A673 (cell line): ENCODE results near the gene ADAMTSL2. TPM values are rescaled to one million over a fixed set of nuclear protein-coding genes. Genes with fewer than 3 reads are reported as not detected.

Experiments used
- BruUV-seq: library from RNA; stranded (reverse); fragments of 400-500 nt; replicated peaks from 2 replicates; lab custom pipeline; 2021; lab: Mats Ljungman, UMichigan
- CTCF ChIA-PET: fragments of 300-600 bp; sonication (Branson Sonifier 250); formaldehyde crosslinking; loops from one replicate; lab custom pipeline; 2022; ENCODE audit warnings: antibody characterized with exemption; lab: Charles Lee
- POLR2A ChIA-PET: fragments of 300-600 bp; sonication (Branson Sonifier 250); formaldehyde crosslinking; loops from one replicate; lab custom pipeline; 2022; ENCODE audit warnings: antibody characterized with exemption; ENCODE audit not compliant: low non-redundant PET; lab: Charles Lee
- DNase-seq: peaks from one replicate; pipeline ENCODE4 v3.0.0-alpha.2; 2015; ENCODE audit warnings: low spot score
- H3K27ac ChIP-seq: fragments of 200-600 bp; sonication (generic); 2 replicates; pipeline ENCODE4 v1.5.1; 2016; ENCODE audit warnings: mixed run types, low read depth, mild to moderate bottlenecking, mixed read lengths, antibody characterized with exemption, low read length; ENCODE audit not compliant: poor library complexity, severe bottlenecking
- H3K27me3 ChIP-seq: fragments of 200-600 bp; sonication (generic); replicated peaks from 2 replicates; pipeline ENCODE4 v1.6.1; 2017; ENCODE audit warnings: mixed run types, low read depth, mild to moderate bottlenecking, mixed read lengths, antibody characterized with exemption, low read length; ENCODE audit not compliant: insufficient read depth, poor library complexity
- H3K36me3 ChIP-seq: fragments of 200-600 bp; sonication (generic); 2 replicates; pipeline ENCODE4 v1.6.1; 2016; ENCODE audit warnings: mixed run types, mild to moderate bottlenecking, mixed read lengths, antibody characterized with exemption, low read length; ENCODE audit not compliant: insufficient read depth, poor library complexity, severe bottlenecking
- H3K4me1 ChIP-seq: fragments of 200-600 bp; sonication (generic); 2 replicates; pipeline ENCODE4 v1.6.1; 2017; ENCODE audit warnings: mixed run types, mild to moderate bottlenecking, mixed read lengths, antibody characterized with exemption, low read length; ENCODE audit not compliant: insufficient read depth, poor library complexity, severe bottlenecking
- H3K4me3 ChIP-seq: fragments of 200-600 bp; sonication (generic); 2 replicates; pipeline ENCODE4 v1.5.1; 2016; ENCODE audit warnings: low read depth, mixed run types, mild to moderate bottlenecking, mixed read lengths, low read length; ENCODE audit not compliant: poor library complexity, severe bottlenecking
- H3K9me3 ChIP-seq: fragments of 200-600 bp; sonication (generic); 2 replicates; pipeline ENCODE4 v1.6.1; 2016; ENCODE audit warnings: mixed run types, low read depth, mild to moderate bottlenecking, mixed read lengths, antibody characterized with exemption, low read length; ENCODE audit not compliant: poor library complexity, severe bottlenecking
- CTCF ChIP-seq: fragments of 300-800, 200-600 bp; sonication (generic); conservative IDR thresholded peaks from 2 replicates; pipeline ENCODE4 v1.5.1; 2017; ENCODE audit warnings: low read depth, mild to moderate bottlenecking, antibody characterized with exemption, low read length, moderate library complexity, mixed read lengths
- EZH2 ChIP-seq: fragments of 200-600 bp; sonication (generic); IDR thresholded peaks from 2 replicates; pipeline ENCODE4 v1.6.1; 2017; ENCODE audit warnings: borderline replicate concordance, low read depth, mild to moderate bottlenecking, mixed read lengths, antibody characterized with exemption, low read length; ENCODE audit not compliant: poor library complexity, severe bottlenecking
- intact Hi-C: fragments of 100-400 bp; cut with micrococcal nuclease; formaldehyde crosslinking; loops from one replicate; pipeline ENCODE4 v1.10.0; 2022; ENCODE audit not compliant: unreplicated experiment
- total RNA-seq: library from RNA; stranded (reverse); gene quantifications from 2 replicates; pipeline ENCODE4 v1.2.3, GENCODE V29; 2021

Gene ADAMTSL2
- total RNA-seq, 1 experiment from 2014 or later = 0.06 TPM

- H3K4me1 ChIP-seq = peaks cover 18% of the 10 kb centered on the region
- POLR2A ChIA-PET = no interaction called here
- TF ChIP-seq EZH2 = no peak
- peak; percentile 74 for TF ChIP-seq CTCF
- H3K27ac ChIP-seq = no peak overlapping the region
- no peaks in the 10 kb centered on the region for H3K36me3 ChIP-seq
- CTCF ChIA-PET = no interaction called here
- no TSS peak for BruUV-seq
- DNase-seq = no peak
- no peaks in the 10 kb centered on the region for H3K27me3 ChIP-seq
- intact Hi-C loops = no loop called here
- H3K4me3 ChIP-seq = no peak overlapping the region
- H3K9me3 ChIP-seq = peaks cover 5% of the 10 kb centered on the region
Measured at GRCh38 chr9:133589454-133590227, 55.1 kb downstream of the ADAMTSL2 start.

DNA sequence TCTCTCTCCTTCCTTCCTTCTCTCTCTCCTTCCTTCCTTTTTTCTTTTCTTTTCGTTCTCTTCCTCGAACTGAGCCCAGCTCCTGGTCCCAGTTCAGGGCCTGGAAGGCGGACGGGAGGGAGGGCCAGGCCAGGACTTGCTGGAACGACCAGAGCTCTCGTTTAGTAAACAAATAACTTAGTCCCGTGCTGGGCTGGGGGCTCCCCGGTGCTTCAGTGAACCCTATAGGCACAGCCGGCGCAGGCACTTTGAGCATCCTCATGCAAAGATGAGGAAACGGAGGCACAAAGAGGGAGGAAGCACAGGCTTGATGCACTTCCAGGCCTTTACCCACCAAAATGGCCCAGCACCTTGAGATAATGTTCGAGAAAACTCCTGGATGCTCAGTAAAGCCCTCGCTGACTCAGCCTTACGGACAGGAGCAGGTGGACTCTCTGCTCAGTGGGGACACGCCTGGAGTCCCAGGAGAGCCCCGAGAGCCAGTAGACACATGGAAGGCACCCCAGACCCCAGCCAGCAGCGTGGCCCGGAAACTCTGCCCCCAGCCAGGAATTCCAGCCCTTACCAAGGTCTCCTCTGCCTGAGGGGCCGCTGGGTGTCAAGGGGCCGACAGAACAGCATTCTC, 55.8 kb downstream of the ADAMTSL2 start:
- no peak overlapping the region for H3K4me3 ChIP-seq
- TF ChIP-seq EZH2 (no peak), CTCF (no peak)
- POLR2A ChIA-PET = no interaction called here
- no peaks in the 10 kb centered on the region for H3K27me3 ChIP-seq
- peaks cover 11% of the 10 kb centered on the region for H3K4me1 ChIP-seq
- H3K27ac ChIP-seq = no peak overlapping the region
- peaks cover 5% of the 10 kb centered on the region for H3K9me3 ChIP-seq
- BruUV-seq = no TSS peak
- CTCF ChIA-PET = no interaction called here
- no peak for DNase-seq
- intact Hi-C loops = no loop called here
- H3K36me3 ChIP-seq = no peaks in the 10 kb centered on the region

DNA sequence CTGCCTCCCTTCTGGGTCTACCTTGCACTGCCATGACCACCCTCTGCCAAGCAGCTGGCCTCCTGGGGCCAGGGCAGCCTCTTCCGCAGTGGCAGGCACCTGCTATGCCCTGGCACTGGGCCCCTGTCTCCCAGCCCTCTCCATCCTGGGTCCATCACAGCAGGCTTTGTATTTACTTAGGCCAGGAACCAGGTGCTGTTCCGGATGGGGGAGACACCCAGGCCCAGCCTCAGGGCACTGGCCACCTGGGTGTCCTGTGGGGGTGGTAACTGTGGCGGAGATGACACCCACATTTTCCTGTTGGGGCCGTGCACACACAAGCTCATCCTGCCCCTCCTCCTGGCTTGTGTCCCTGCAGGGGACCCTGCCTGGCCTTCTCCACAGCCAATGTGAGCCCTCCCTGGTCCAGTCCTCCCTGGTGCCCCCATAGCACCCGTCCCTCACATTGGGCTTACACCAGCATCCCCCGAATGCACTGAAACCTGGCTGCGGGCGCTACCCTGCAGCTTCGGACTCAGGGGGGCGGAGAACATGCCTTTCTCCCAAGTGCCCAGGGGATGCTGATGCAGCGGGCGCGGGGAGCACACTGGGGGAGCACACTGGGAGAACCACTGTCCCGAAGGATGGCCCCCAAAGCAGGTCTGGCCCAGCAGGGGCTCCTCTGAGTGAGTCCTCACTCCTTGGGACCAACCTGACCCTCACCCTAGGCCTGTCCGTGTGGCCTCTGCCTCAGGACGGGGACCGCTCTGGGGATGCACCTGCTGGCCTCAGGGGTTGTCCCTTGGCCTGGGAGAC, 56.8 kb downstream of the ADAMTSL2 start:
- no peaks in the 10 kb centered on the region for H3K36me3 ChIP-seq
- no peaks in the 10 kb centered on the region for H3K27me3 ChIP-seq
- TF ChIP-seq EZH2 = no peak
- no peak for TF ChIP-seq CTCF
- no peak overlapping the region for H3K4me3 ChIP-seq
- H3K4me1 ChIP-seq = peaks cover 1% of the 10 kb centered on the region
- intact Hi-C loops = no loop called here
- DNase-seq = no peak
- H3K9me3 ChIP-seq = peaks cover 5% of the 10 kb centered on the region
- ChIA-PET POLR2A (no interaction called here), CTCF (no interaction called here)
- no TSS peak for BruUV-seq
- no peak overlapping the region for H3K27ac ChIP-seq
